ENCODE measurements around the gene PACRG.

PACRG gene

DNA sequence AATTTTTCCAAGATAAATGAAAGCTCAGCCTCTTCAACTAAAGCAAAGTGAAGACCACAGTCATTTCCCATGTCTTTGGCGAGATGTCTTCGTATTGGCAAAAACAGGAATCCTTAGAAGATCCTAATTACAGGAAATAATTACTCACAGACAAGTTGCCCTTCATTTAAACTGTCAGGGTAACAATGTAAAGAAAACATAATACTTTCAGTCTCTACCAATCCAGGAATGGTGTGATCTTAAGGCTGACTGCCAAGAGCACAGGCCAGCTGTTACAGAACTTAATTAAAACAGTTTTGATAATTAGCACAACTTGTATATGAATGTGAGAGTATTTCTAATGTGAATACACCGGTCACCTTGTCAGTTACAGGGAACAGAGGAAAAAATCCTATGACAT lies 292.2 kb downstream of the PACRG start:
- no peak for DNase-seq

DNA sequence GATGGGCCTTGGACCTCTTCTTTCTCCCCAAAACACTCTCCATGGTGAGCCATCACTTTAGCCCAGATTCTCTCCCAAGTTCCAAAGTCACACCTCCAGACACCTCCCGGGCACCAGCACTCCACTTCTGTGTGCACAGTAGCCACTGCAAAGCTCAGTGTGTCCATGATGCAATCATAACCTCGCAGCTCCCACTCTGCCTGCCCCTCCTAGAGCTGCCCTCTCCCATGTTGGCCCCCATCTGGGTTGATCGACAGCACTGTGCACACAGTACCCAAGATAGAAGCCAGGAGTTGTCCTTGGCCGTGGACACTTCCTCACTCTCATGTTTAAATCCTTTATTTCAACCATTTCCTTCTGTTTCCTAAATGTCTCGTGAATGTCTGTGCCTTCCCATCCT lies 293.3 kb downstream of the PACRG start:
- no peak for DNase-seq

DNA sequence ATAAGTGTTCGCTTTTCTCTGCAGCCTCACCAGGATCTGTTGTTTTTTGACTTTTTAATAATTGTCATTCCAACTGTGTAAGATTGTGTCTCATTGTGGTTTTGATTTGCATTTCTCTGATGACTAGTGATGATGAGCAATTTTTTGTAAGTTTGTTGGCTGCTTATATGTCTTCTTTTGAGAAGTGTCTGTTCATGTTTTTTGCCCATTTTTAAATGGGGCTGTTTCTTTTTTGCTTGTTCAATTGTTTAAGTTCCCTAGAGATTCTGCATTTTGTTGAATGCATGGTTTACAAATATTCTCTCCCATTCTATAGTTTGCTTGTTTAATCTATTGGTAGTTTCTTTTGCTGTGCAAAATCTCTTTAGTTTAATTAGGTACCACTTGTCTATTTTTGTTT lies 295.9 kb downstream of the PACRG start:
- no peak for DNase-seq

DNA sequence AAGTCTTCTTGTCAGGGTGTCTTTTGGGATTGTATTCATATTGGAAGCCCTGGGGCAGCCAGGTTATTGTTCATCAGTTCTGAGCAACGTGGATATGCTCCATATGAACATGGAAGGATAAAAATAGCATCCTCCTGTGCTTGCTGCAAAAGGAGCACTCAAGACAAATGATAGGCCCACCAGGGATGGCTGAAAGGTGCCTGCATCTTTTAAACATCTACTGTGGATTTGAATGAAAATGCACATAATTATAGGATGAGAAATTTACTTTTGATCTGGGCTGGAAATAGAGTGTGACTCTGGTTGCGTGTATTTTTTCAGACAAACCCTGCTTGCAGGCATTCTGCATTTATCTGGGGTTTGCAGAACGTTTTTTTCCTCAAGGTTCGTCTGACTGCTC lies 299.1 kb downstream of the PACRG start:
- no peak for DNase-seq

DNA sequence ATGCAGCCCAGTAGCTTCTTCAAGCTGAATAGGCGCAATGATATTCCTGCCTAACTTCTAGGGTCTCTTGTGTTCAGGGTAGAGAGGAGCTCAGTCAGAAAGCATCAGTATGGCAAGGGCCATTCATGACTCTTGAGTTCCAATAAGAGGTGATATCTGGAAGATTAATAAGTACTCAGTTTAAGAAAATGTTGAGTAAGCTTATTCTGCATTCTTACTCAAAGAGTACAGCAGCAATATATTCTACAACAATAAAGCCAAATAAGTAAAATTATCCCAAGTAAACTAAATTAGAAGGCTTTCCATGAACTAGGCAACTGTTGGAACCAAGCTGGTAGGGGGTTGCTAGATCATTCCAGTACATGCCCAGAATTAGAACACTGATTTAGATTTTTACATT lies 303.2 kb downstream of the PACRG start:
- no peak for DNase-seq

DNA sequence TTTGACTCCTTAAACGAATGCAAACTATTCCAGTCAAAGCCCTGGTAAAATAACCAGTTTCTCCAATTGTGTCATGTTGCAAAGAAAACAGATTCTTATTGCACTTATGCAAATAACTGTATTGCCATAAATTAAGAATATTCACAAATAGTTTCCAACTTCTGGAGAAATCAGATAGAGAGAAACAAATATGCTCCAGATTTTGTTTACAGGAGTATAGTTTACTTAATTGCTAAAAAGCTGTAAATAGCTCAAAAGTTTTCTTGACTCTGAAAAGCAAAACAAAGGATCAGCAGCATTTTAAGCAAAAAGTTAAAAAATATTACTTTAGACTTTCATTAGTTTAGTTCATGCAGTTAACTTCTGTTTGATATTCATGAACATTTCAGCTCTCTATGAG lies 304.2 kb downstream of the PACRG start:
- DNase-seq = no peak

DNA sequence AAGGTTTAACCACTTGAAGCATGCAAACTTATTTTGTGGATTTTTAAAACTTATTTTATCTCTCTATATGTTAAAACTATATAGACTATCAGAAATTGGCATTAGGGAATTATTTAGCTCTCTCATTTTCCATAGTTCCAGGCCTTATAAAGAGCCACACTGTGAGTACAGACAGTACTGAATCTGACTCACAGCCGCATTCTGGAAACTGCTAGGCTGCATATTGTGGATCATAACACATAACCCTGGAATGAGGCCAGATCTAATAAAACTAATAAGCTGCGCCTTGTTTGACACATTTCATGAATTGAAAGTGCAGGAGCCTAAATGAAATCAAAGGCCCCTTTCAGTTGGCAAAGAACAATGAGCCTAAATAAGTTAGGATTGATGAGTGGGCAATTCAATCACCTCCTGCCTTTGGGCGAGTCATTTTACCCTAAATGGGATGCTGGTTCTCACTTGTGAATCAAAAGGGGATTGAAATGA lies 308.4 kb downstream of the PACRG start:
- no peak for DNase-seq

DNA sequence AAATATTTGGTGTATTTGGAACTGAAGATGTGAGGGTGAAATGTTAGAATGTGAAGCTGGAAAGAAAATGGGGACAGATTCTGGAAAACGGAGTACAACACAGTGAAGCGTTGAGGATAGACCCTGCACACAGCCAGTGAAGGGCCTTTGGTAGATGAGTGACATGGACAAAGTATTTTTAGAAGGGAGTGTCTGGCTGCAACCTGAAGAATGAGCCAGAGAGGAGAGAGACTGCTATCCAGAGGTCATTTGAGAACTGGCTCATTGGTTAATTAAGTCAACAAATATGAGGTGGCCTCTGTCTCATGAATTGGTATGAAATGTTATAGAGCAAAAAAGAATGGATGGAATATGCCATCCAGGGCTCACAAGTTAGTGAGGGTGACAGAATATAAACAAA lies 310.5 kb downstream of the PACRG start:
- no peak for DNase-seq

DNA sequence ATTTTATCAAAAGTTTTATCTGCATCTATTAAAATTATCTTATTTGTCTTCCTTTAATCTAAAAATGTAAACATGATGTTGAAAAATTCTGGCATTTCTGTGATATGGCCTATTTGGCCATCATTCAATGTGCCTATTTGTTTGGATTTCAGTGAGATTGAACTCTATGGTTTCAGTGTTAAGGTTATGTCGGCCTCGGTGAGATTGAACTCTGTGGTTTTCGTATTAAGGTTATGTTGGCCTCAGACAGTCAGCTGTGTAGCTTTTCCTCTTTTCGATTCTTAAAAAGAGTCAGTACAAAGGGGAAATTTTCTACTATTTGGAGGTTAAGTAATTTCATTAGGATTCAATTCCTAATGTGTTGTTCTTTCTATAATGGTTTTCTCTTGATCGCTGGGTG lies 320.6 kb downstream of the PACRG start:
- no peak for DNase-seq

DNA sequence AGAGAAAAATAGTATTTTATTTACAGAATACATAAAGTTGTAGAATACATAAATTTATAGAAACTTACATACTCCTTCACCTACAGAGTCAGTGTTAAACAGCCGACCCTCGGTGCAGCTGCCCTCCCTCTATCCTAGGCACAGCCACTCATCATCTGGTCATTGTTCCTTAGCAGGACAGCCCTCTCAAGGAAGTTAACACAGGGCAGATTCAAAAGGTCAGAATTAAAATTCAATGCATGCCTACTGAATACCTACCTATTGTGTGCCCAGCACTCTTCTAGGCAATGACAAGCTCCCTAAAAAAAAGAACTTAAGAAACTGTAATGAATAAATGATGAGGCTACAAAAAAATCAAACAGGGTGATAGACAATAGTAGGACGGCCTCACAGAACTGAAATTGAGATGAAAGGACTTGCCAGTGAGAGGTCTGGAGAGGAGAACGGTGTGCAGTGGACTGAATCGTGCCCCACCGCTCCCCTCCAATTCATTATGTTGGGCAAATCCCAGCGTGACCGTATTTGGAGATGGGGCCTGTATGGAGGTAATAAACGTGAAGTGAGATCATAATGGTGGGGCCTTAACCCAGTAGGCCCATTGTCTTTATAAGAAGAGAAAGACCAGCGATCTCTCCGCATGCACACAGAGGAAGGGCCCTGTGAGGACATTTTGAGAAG lies 326.0 kb downstream of the PACRG start:
- DNase-seq = no peak

DNA sequence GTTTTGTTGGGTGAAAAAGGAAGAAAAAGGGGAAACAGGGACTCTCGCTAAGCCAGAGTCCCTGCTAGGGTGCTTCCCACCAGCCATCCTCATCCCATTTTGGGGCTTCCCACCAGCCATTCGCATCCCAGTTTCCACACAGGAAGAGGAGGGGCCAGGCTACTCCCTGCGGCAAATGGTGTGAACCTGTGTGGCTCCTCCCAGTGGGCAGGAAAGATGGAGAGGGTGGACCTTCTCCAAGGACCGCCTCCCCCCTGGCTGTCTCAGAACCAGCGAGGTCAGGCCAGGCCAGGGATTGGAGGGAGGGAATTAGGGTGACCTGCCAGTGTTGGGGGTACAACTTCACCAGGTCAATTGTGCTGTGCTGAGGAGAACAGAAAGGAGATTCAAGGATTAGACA lies 326.9 kb downstream of the PACRG start:
- no peak for DNase-seq

DNA sequence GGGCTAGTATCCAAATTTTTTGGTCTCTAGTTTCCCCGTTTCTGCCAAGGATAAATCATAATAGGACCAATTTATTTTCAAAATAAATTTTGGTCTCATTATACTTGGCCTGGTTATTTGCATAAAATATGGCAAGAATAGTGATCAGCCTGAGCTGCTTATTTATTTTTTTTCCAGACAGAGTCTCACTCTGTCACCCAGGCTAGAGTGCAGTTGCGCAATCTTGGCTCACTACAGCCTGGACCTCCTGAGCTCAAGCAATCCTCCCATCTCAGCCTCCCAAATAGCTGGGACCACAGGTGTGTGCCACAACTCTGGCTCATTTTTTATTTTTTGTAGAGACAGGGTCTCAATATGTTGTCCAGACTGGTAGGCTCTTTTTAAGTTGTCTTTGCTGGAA lies 329.5 kb downstream of the PACRG start:
- no peak for DNase-seq

DNA sequence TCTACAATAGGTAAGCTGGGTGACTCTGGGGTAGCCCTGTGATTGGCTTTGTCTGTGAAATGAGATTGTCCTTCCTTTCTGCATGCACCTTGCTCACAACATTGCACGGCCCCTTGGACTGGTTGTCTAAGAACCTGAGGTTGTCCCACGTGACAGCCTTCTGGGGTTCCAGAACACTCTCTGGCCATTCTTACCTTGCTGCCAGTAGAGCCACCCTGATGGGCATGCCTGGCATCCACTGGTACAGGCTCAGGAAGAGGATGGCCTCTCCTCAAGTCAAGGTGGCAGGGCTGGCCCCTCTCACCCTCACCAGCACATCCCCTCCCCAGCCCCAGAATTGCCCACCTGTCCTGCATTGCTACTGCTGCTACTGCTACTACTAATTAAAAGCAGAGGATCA lies 335.0 kb downstream of the PACRG start:
- no peak for DNase-seq

DNA sequence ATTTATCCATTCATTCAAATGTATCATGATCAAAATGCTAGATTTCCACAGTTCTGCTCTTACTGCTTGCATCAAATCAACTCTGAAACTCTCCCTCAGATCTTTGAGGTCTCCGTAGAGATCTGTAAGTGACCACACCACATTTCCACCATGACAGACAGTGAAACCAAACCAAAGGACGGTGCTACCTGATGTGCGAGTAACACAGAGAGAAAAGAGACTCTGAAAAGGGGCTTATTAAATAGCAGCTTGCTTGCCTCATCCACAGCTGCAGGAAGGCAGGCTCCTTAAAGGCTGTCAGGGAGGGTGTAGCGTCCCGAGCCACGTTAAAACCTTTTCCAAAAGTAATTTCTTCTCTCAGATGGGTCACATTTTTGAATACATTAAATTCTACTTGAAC lies 335.8 kb downstream of the PACRG start:
- DNase-seq = no peak

DNA sequence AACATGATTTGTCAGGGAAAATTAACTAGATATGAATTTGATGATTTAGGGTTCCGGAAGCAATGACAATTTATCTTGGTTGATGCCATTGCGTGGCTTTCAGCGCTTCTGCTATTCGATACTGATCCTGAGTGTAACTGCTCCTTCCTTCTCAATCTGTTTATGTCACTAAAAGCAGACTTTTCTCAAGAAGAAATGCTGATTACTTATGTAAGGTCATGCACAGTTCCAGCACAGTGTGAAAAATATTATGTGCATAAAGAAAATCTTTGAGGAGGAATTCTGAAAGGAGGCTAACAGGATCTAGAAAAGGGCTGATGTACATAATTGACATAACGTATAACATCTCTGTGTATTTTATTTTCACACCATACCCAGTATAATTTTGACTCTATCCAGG lies 336.6 kb downstream of the PACRG start:
- no peak for DNase-seq

DNA sequence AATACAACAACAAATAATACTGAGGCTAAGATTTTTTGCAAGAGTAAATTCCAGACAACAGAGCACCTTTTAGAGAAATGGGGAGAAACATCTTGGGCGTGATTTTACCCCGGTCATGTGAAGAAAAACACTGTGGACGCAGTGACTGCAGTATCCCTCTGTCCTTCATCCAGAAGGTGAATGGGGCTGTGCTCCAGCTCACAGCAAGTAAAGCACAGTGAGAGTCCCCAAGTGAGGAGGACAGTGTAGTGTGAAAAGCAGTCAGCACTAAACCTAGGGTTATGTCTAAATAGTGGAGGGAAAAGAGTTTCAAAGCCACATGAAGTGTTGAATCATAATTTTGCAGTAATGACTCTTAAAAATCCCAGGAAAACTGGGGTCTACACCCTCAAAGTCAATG lies 338.4 kb downstream of the PACRG start:
- no peak for DNase-seq

DNA sequence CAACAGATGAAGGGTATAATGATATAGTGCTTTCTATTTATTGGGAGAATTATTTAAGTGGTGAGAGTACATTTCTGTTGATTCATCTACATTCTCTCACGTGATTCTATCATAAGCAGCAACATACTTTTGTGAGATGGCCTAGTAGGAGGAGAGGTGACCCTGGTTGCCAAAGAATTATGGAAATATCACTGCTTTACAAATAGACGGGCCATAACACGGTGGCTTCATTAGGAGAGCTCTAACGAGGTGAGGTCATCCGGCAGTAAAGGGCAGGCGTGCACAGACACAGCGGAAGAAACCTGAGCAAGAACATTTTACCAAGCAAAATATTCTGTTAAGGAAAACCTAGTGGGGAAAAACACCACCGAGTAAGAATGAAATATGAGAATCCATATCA lies 349.4 kb downstream of the PACRG start:
- no peak for DNase-seq

DNA sequence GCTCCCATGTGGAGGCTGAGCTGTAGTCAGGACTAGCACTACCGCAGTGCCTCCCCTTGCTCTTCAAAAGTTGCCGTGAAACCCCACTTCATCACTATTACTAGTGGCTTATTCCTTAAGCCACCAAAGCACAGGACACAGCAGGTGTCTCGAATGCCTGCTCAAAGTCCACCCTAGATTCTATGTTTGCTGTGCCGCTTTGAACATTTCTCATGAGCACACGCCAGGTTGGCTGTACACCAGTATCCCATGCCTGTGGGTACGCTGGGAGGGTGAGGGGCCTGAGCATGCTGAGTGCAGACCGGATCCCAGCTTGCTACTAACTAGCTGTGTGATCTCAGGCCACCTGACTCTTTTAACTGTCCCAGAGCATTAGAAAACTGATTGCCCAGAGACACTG lies 350.9 kb downstream of the PACRG start:
- no peak for DNase-seq

DNA sequence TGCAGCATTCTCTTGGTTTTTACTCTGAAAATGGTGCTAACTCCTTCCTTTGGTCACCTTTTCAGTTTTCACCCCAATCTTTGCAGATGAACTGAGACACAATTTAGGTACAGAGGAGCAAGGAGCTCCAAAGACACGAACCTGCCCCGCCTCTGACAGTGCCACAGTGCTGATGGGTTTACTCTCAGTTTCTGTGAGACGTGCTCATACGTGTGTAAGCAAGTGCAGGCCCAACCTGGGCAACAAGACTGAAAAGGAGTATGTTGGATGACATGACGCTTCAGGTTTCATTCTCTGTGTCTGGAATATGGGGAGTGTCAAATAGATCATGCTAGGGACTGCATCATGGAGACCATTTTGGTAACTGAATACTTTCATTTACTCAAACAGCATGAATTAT lies 352.5 kb downstream of the PACRG start:
- DNase-seq = no peak

DNA sequence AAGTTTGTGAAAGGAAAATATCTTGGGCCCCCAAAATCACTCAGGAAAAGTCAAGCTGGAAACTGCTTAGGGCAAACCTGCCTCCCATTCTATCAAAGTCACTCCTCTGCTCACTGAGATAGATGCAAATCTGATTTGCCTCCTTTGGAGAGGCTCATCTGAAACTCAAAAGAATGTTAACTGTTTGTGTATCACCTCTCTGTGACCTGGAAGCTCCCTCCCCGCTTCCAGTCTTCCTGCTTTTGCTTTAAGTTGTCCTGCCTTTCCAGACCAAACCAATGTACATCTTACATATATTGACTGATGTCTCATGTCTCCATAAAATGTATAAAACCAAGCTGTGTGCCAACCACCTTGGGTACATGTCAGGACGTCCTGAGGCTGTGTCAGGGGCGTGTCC lies 355.4 kb downstream of the PACRG start:
- DNase-seq = no peak

DNA sequence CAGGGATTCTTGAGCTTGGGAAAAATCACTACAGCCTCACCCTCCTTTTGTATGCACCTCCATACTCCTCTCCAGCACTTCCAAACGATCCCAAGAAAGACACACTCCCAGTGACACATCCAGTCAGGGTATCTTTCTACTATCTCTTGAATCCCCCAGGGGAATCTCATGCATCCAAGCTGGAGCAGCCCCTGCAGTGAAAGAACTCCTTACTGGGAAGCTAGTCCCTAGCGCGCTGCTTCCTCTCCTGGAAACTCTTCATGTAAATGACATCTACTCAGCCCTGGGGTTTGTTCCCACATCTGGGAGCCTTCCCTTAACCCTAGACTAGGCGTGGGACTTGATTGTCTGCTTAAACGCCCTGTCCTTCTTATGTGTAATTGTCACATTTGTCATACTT lies 357.7 kb downstream of the PACRG start:
- no peak for DNase-seq

DNA sequence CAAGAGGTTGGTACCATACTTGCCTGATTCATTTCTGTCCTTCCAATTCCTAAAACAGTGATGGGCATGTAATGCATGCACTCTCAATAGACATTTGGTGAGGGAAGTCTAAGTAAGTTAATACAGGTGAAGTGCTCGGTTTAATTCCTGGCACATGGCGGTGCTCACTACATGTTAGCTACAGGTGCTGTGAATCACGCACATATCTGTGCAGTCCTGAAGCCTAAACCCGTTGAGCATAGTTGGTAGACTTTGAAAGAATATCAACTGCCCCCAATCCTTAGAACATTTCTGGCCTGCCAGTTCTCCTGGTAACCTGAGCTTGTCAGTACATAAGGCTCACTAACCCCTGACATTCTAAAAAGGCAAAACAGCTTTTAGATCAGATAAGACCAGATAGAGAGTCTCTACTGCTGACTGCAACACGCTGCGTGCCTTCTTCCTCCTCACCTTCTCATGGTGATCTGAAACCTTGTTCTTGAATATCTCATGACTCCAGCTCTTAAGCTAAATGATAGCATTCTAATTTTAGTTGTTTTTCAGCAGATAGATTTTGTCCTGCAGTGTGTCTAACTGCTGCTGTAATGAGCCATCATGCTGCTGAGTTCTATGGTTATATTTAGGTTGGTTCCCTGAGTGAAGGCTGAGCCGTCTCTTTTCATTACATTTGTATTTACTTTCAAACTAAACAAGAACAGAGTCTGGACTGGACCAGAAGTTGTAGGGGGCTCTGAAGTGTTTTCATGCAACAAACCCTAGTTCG lies 358.3 kb downstream of the PACRG start:
- DNase-seq = no peak

DNA sequence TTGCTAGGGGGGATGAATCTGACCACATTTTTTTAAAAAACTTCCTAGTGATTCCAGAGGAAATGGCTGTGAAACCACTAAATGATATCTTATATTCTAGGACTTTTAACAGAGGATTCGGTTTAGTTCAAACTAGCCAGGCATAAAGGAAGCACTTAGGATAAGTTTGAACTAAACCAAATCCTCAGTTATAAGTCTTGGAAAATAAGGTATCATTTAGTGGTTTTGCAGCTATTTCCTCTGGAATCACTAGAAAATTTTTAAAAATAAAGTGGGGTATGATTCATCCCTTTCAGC lies 358.8 kb downstream of the PACRG start:
- DNase-seq = no peak

DNA sequence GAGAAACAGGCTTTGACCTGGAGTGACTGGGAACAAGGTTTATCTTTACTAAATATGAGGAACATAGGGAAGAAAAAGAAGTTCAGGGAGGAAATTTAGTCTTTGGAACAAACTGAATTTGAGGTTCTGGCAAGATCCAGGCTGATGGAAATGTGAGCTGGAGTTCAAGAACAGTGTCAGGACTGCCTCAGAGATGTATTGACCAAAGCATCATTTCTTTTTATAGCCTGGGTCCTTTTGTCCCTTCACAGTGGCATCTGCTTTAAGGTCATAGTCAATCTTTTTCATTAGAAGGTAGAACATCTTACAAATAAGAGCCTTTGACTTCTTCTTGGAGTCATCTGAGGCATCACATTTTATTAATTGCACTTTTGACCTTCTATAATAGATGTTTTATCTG lies 360.2 kb downstream of the PACRG start:
- no peak for DNase-seq

DNA sequence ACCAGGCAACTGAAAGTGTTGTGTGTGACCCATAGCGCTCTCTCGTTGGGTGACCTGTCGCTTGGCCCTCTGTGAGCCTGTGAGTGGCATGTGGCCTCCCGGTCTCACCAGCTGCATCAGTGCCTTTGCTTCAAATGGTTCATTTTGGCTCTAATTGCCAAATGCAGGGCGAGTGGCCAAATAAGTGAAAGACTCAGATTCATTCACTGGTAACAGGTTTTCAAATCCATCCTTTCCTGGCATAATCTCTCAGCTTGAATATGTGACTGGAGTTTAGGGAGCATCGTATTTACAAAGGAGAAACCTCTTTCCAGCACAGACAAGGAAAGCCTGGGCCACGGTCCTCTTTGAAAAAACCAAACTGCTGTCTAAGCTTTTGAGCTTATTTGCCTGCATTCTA lies 365.1 kb downstream of the PACRG start:
- no peak for DNase-seq

Data from GF-D8 (cell line).